Neuronal stem cell (in vitro differentiated cells): ENCODE measurements around the gene CTF1.
A peak's percentile ranks its signal among the peaks of the same experiment; 100 is the strongest.
"Not testable (repeated sequence)": the region's sequence is repeated elsewhere in the genome, so short reads cannot be mapped to it uniquely, and the experiment has no call there.

Experiments
- DNase-seq: peaks from one replicate; pipeline ENCODE4 v3.0.0-alpha.2; 2013; ENCODE audit warnings: low spot score
- H2AFZ ChIP-seq: one replicate; pipeline ENCODE4 v1.6.1; 2013; ENCODE audit warnings: mild to moderate bottlenecking, low read length, inconsistent platforms
- H2AK5ac ChIP-seq: 2 replicates; pipeline ENCODE4 v1.6.1; 2013; ENCODE audit warnings: low read depth, mild to moderate bottlenecking, inconsistent platforms, low read length, moderate library complexity, mixed read lengths
- H2BK120ac ChIP-seq: 2 replicates; pipeline ENCODE4 v1.6.1; 2013; ENCODE audit warnings: low read depth, mild to moderate bottlenecking, inconsistent platforms, low read length, moderate library complexity, mixed read lengths
- H2BK12ac ChIP-seq: one replicate; pipeline ENCODE4 v1.6.1; 2013; ENCODE audit warnings: low read length, inconsistent platforms
- H2BK15ac ChIP-seq: 2 replicates; pipeline ENCODE4 v1.6.1; 2013; ENCODE audit warnings: mild to moderate bottlenecking, low read length, inconsistent platforms, mixed read lengths
- H2BK5ac ChIP-seq: one replicate; pipeline ENCODE4 v1.6.1; 2013; ENCODE audit warnings: inconsistent platforms, mild to moderate bottlenecking, low read length, moderate library complexity
- H3K14ac ChIP-seq: one replicate; pipeline ENCODE4 v1.6.1; 2013; ENCODE audit warnings: low read length, inconsistent platforms
- H3K18ac ChIP-seq: 2 replicates; pipeline ENCODE4 v1.6.1; 2013; ENCODE audit warnings: low read length, inconsistent platforms
- H3K23ac ChIP-seq: 2 replicates; pipeline ENCODE4 v1.6.1; 2013; ENCODE audit warnings: low read depth, mild to moderate bottlenecking, mixed read lengths, low read length, inconsistent platforms; ENCODE audit not compliant: poor library complexity
- H3K27ac ChIP-seq: replicated peaks from 3 replicates; pipeline ENCODE4 v1.5.1; 2013; ENCODE audit warnings: low read length, inconsistent platforms
- H3K27me3 ChIP-seq, 3 experiments: 2 replicates each; pipeline ENCODE4 v1.6.1; 2013; ENCODE audit warnings: low read length in 3 of 3, mild to moderate bottlenecking in 2 of 3, inconsistent platforms in 1 of 3, low read depth in 1 of 3, mixed read lengths in 1 of 3, moderate library complexity in 1 of 3; ENCODE audit not compliant: control insufficient read depth in 3 of 3, insufficient read depth in 3 of 3
- H3K36me3 ChIP-seq, 2 donors: replicated peaks in 1 of 2; 2 replicates each; pipeline ENCODE4 v1.6.1; 2013; ENCODE audit warnings: low read length in 2 of 2; ENCODE audit not compliant: control insufficient read depth in 2 of 2, insufficient read depth in 2 of 2
- H3K4ac ChIP-seq: 2 replicates; pipeline ENCODE4 v1.6.1; 2013; ENCODE audit warnings: inconsistent platforms, mild to moderate bottlenecking, low read length, moderate library complexity
- H3K4me1 ChIP-seq, 2 donors: 1 replicate in 1 of 2; 2 replicates in 1 of 2; pipeline ENCODE4 v1.6.1; 2013; ENCODE audit warnings: low read length in 2 of 2, low read depth in 1 of 2; ENCODE audit not compliant: control insufficient read depth in 2 of 2, insufficient read depth in 1 of 2
- H3K4me2 ChIP-seq: one replicate; pipeline ENCODE4 v1.6.1; 2013; ENCODE audit warnings: mild to moderate bottlenecking, low read length, inconsistent platforms; ENCODE audit not compliant: insufficient read depth, poor library complexity, severe bottlenecking
- H3K4me3 ChIP-seq, 2 donors: 2 replicates each; pipeline ENCODE4 v1.5.1; 2013; ENCODE audit warnings: low read length in 2 of 2, mild to moderate bottlenecking in 2 of 2, inconsistent platforms in 1 of 2, moderate library complexity in 1 of 2
- H3K79me1 ChIP-seq: one replicate; pipeline ENCODE4 v1.6.1; 2013; ENCODE audit warnings: low read depth, mild to moderate bottlenecking, inconsistent platforms, low read length, moderate library complexity
- H3K9ac ChIP-seq: one replicate; pipeline ENCODE4 v1.6.1; 2013; ENCODE audit warnings: mild to moderate bottlenecking, low read depth, low read length, inconsistent platforms; ENCODE audit not compliant: poor library complexity
- H3K9me3 ChIP-seq, 2 donors: replicated peaks in 1 of 2; 2 replicates each; pipeline versions ENCODE3 to v1.6.1; 2013; ENCODE audit warnings: low read length in 2 of 2, mild to moderate bottlenecking in 2 of 2, inconsistent platforms in 1 of 2, low read depth in 1 of 2, mixed read lengths in 1 of 2, moderate library complexity in 1 of 2; ENCODE audit not compliant: control insufficient read depth in 2 of 2, insufficient read depth in 1 of 2
- H4K8ac ChIP-seq: one replicate; pipeline ENCODE4 v1.6.1; 2013; ENCODE audit warnings: low read depth, mild to moderate bottlenecking, inconsistent platforms, low read length, moderate library complexity
- H4K91ac ChIP-seq: one replicate; pipeline ENCODE4 v1.6.1; 2013; ENCODE audit warnings: low read length, low read depth, mild to moderate bottlenecking, inconsistent platforms; ENCODE audit not compliant: poor library complexity
- WGBS, 2 donors: extraction: QIAGEN DNeasy Blood & Tissue Kit; methylation state at CpG; one replicate each; pipeline ENCODE4 v1.1.7; 2013; ENCODE audit warnings: missing lambda C conversion rate in 2 of 2, mixed read lengths in 1 of 2; ENCODE audit not compliant: insufficient read length in 2 of 2, insufficient replicate concordance in 1 of 2; ENCODE audit errors: extremely low coverage in 2 of 2; 5-methylcytosine and 5-hydroxymethylcytosine counted together

Gene CTF1

DNA sequence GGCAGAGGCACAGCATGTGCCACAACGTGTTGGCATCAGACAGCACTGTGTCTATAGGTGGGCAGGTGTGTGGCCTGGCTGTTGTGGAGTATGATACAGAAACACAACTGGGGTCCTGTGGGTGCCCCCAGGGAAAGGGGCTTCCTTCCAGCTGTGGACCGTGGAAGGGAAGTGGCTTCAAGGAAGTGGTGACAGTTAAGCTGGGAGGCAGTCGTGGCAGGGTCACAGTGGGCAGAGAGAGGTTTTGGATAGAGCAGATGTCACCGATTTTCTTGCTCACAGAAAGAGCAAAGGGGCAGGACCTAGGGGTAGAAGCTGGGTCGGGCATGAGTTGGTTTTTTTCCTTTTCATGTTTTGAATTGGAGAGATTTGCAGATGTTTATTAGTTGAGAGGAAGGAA is 41.3 kb downstream of the CTF1 start:
- H3K9ac ChIP-seq: no peak overlapping the region
- no peak overlapping the region for H2BK12ac ChIP-seq
- H3K4me2 ChIP-seq: no peak overlapping the region
- H3K4me1 ChIP-seq: peaks cover 0 to 5% of the 10 kb centered on the region in 2 donors
- H3K18ac ChIP-seq: no peak overlapping the region
- H2AFZ ChIP-seq: no peak overlapping the region
- no peak overlapping the region for H3K23ac ChIP-seq
- no peak for DNase-seq
- no CpG with 5 or more reads among the region's 5 CpGs for WGBS, 2 donors
- H4K91ac ChIP-seq: no peak overlapping the region
- H3K36me3 ChIP-seq: peaks cover 39 to 78% of the 10 kb centered on the region in 2 donors
- H3K27me3 ChIP-seq: no peaks in the 10 kb centered on the region
- H3K14ac ChIP-seq: no peak overlapping the region
- H3K27ac ChIP-seq: no peak overlapping the region
- no peak overlapping the region for H2BK15ac ChIP-seq
- H2BK120ac ChIP-seq: no peak overlapping the region
- peaks cover 3% of the 10 kb centered on the region for H3K79me1 ChIP-seq
- no peaks in the 10 kb centered on the region for H3K9me3 ChIP-seq
- H3K4me3 ChIP-seq: no peak overlapping the region
- no peak overlapping the region for H3K4ac ChIP-seq
- H4K8ac ChIP-seq: no peak overlapping the region
- no peak overlapping the region for H2BK5ac ChIP-seq
- no peak overlapping the region for H2AK5ac ChIP-seq

DNA sequence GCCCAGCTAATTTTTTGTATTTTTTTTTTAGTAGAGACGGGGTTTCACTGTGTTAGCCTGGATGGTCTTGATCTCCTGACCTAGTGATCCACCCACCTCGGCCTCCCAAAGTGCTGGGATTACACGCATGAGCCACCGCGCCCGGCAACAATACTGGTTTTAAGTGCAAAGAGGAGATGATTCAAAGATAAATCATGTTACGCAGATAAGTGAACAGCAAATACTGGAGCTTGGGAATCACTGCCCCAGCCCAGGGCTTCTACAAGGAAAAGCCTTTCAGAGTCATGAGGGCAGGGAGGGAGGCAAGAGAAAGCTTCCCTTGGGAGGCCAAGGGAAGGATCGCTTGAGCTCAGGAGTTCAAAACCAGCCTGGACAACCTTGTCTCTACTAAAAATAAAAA is 43.2 kb downstream of the CTF1 start:
- not testable (repeated sequence) for H2BK15ac ChIP-seq, H3K14ac ChIP-seq, H2BK12ac ChIP-seq, H3K4me1 ChIP-seq, H3K79me1 ChIP-seq, H3K4me2 ChIP-seq, H4K8ac ChIP-seq, H3K9me3 ChIP-seq, H3K23ac ChIP-seq, H2BK5ac ChIP-seq, H3K9ac ChIP-seq, H3K18ac ChIP-seq, H2AK5ac ChIP-seq, H3K4me3 ChIP-seq, H2BK120ac ChIP-seq, H3K4ac ChIP-seq, H3K27ac ChIP-seq, H4K91ac ChIP-seq, H3K27me3 ChIP-seq, H2AFZ ChIP-seq, DNase-seq
- WGBS, 2 donors: no CpG with 5 or more reads among the region's 8 CpGs
- peaks cover 50 to 79% of the 10 kb centered on the region in 2 donors for H3K36me3 ChIP-seq

DNA sequence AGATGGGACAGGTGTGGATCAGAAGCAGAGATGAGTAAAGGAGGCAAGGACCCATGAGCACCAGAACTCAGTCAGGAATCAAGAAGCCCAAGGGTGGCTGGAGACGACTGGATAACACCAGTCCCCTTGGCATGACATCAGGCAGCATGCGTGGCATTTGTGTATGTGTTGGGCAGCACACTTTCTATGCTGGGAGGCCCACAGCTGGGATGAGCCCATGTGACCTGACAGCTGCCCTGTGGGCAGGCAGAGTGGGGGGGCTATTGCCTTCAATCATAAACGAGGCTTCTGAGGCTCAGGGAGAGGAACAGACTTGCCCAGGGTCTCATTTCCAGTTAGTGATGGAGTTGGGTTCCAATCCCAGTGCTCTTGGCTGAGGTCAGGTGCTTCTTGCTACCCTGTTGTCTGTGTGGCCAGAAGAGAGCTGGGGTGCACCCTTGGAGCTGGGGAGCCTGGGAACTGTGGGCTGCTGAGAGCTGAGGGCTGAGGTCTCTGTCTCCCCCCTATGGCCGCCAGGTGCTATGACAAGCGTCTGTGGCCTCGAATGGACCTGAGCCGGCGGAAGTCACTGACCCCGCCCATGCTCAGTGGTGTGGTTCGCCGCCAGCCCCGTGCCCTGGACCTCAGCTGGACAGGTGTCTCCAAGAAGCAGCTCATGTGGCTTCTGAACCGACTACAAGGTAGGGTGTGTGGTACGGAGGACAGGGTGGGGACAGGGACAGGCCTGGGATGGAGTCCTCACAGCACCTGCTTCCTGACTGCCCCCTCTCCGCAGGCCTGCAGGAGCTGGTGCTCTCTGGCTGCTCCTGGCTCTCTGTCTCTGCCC is 45.4 kb downstream of the CTF1 start:
- Histone ChIP-seq H2BK5ac (no peak overlapping the region), H2AK5ac (peak overlapping the region; percentile 30), H3K9me3 (no peaks in the 10 kb centered on the region), H3K4me1 (peaks cover under 1 to 5% of the 10 kb centered on the region in 2 donors), H2BK12ac (peak overlapping the region; percentile 28), H2AFZ (no peak overlapping the region), H3K36me3 (peaks cover 44 to 80% of the 10 kb centered on the region in 2 donors), H3K23ac (peak overlapping the region; percentile 9), H4K8ac (no peak overlapping the region), H3K79me1 (peaks cover 5% of the 10 kb centered on the region), H3K27me3 (no peaks in the 10 kb centered on the region), H3K14ac (no peak overlapping the region), H2BK15ac (no peak overlapping the region), H3K4ac (no peak overlapping the region), H3K4me2 (no peak overlapping the region), H3K4me3 (no peak overlapping the region), H3K9ac (peak overlapping the region; percentile 53), H4K91ac (no peak overlapping the region), H3K18ac (peak overlapping the region; percentile 91), H3K27ac (no peak overlapping the region), H2BK120ac (no peak overlapping the region)
- DNase-seq: peak; percentile 56
- no CpG with 5 or more reads among the region's 15 CpGs for WGBS, 2 donors

DNA sequence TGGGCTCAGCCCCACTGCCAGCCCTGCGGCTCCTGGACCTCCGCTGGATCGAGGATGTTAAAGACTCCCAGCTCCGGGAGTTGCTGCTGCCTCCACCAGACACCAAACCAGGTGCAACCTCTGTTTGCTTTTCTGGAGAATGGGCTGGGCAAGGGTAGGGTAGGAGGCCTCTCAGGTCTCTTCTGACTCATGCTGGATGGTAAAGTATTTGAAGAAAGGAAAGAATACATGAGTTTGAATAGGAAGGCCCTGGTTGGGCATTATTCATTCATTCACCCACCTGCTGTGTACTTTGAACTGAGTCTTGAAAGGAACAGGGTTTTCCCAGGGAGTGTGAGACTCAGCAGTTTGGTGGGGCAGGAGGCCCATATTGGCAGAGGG is 46.0 kb downstream of the CTF1 start:
- H3K27me3 ChIP-seq: no peaks in the 10 kb centered on the region
- no peak overlapping the region for H4K8ac ChIP-seq
- H3K36me3 ChIP-seq: peaks cover 40 to 78% of the 10 kb centered on the region in 2 donors
- no peak overlapping the region for H3K4me2 ChIP-seq
- no peak overlapping the region for H3K27ac ChIP-seq
- H3K4me1 ChIP-seq: peaks cover 7 to 11% of the 10 kb centered on the region in 2 donors
- peak overlapping the region; percentile 91 for H3K18ac ChIP-seq
- H3K79me1 ChIP-seq: peaks cover 7% of the 10 kb centered on the region
- H3K23ac ChIP-seq: no peak overlapping the region
- H2AFZ ChIP-seq: no peak overlapping the region
- no peak overlapping the region for H2BK15ac ChIP-seq
- no peak overlapping the region for H4K91ac ChIP-seq
- H3K4me3 ChIP-seq: no peak overlapping the region
- H2AK5ac ChIP-seq: peak overlapping the region; percentile 30
- no peak overlapping the region for H3K9ac ChIP-seq
- H2BK5ac ChIP-seq: no peak overlapping the region
- peak overlapping the region; percentile 28 for H2BK12ac ChIP-seq
- H3K9me3 ChIP-seq: no peaks in the 10 kb centered on the region
- DNase-seq: no peak
- H3K4ac ChIP-seq: no peak overlapping the region
- H3K14ac ChIP-seq: no peak overlapping the region
- no peak overlapping the region for H2BK120ac ChIP-seq
- no CpG with 5 or more reads among the region's 4 CpGs for WGBS, 2 donors
